Immature natural killer cell (primary cell): Measurements from ENCODE around the gene ENTHD1. TPM values are rescaled to one million over a fixed set of nuclear protein-coding genes. Genes with fewer than 3 reads are reported as not detected.
A peak's percentile ranks its signal among the peaks of the same experiment; 100 is the strongest.
"Not testable (repeated sequence)": the region's sequence is repeated elsewhere in the genome, so short reads cannot be mapped to it uniquely, and the experiment has no call there.

Source experiments
- DNase-seq, 3 donors: peaks; one replicate each; pipeline ENCODE4 v3.0.0; 2022; ENCODE audit warnings: mixed read lengths in 1 of 3
- H3K27ac Mint-ChIP-seq, 6 donors: one replicate each; pipeline ENCODE4 v1.8.0; 2020; ENCODE audit warnings: mixed read lengths in 6 of 6, mild to moderate bottlenecking in 5 of 6, inconsistent platforms in 4 of 6, moderate library complexity in 3 of 6
- H3K27me3 Mint-ChIP-seq, 3 donors: one replicate each; pipeline ENCODE4 v1.8.0; 2020 to 2021; ENCODE audit warnings: low read depth in 3 of 3, mild to moderate bottlenecking in 3 of 3, mixed read lengths in 3 of 3, moderate library complexity in 3 of 3, inconsistent platforms in 1 of 3
- H3K36me3 Mint-ChIP-seq, 3 donors: one replicate each; pipeline ENCODE4 v1.8.0; 2020; ENCODE audit warnings: mixed read lengths in 3 of 3, inconsistent platforms in 2 of 3, mild to moderate bottlenecking in 2 of 3
- H3K4me1 Mint-ChIP-seq, 2 donors: one replicate each; pipeline ENCODE4 v1.8.0; 2020; ENCODE audit warnings: inconsistent platforms in 2 of 2, mild to moderate bottlenecking in 2 of 2, mixed read lengths in 2 of 2, moderate library complexity in 1 of 2
- H3K4me3 Mint-ChIP-seq, 5 donors: one replicate each; pipeline ENCODE4 v1.8.0; 2020; ENCODE audit warnings: mild to moderate bottlenecking in 5 of 5, mixed read lengths in 5 of 5, inconsistent platforms in 3 of 5, moderate library complexity in 3 of 5
- H3K9me3 Mint-ChIP-seq, 6 donors: one replicate each; pipeline ENCODE4 v1.8.0; 2020; ENCODE audit warnings: mild to moderate bottlenecking in 6 of 6, mixed read lengths in 6 of 6, inconsistent platforms in 4 of 6, moderate library complexity in 3 of 6
- polyA plus RNA-seq, 3 donors: library from polyadenylated mRNA; unstranded; fragments of 300-500 nt; fragmentation: Illumina TruSeq; gene quantifications; one replicate each; pipeline ENCODE4 v1.2.3, GENCODE V29; 2021

The ENTHD1 gene
- polyA plus RNA-seq, 3 donors from 2014 or later: not detected

DNA sequence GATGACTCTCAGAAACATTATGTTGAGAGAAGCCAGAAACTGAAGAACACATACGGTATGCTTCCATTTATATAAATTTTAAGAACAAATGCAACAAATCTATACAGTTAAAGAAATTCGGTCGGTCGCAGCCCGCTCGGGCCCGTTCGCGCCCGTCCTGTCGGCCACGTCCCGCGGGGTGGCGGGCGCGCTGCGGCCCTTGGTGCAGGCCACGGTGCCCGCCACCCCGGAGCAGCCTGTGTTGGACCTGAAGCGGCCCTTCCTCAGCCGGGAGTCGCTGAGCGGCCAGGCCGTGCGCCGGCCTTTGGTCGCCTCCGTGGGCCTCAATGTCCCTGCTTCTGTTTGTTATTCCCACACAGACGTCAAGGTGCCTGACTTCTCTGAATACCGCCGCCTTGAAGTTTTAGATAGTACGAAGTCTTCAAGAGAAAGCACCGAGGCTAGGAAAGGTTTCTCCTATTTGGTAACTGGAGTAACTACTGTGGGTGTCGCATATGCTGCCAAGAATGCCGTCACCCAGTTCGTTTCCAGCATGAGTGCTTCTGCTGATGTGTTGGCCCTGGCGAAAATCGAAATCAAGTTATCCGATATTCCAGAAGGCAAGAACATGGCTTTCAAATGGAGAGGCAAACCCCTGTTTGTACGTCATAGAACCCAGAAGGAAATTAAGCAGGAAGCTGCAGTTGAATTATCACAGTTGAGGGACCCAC is 18.2 kb downstream of the ENTHD1 start:
- not testable (repeated sequence) for H3K27ac Mint-ChIP-seq, H3K36me3 Mint-ChIP-seq, H3K4me3 Mint-ChIP-seq, H3K4me1 Mint-ChIP-seq, H3K27me3 Mint-ChIP-seq, H3K9me3 Mint-ChIP-seq
- DNase-seq: peak in 2 of 3 donors; percentile 13 to 14

- H3K27ac Mint-ChIP-seq: no peak overlapping the region
- H3K36me3 Mint-ChIP-seq: peaks cover 0 to 3% (median 0%) of the 10 kb centered on the region in 3 donors
- H3K27me3 Mint-ChIP-seq: peaks cover 0 to 4% (median 1%) of the 10 kb centered on the region in 3 donors
- DNase-seq: no peak
- peaks cover 3 to 4% of the 10 kb centered on the region in 2 donors for H3K4me1 Mint-ChIP-seq
- no peak overlapping the region for H3K4me3 Mint-ChIP-seq
- H3K9me3 Mint-ChIP-seq: no peaks in the 10 kb centered on the region
Measured at GRCh38 chr22:39873965-39874364, 19.6 kb downstream of the ENTHD1 start.

GRCh38 chr22:39872548-39872947 is 21.0 kb downstream of the ENTHD1 start:
- DNase-seq: no peak
- Mint-ChIP-seq H3K36me3 (peaks cover 0 to 3% (median 0%) of the 10 kb centered on the region in 3 donors), H3K4me1 (peaks cover 15 to 18% of the 10 kb centered on the region in 2 donors), H3K4me3 (no peak overlapping the region), H3K27me3 (peaks cover 0 to 4% (median 1%) of the 10 kb centered on the region in 3 donors), H3K9me3 (no peaks in the 10 kb centered on the region), H3K27ac (no peak overlapping the region)

DNA sequence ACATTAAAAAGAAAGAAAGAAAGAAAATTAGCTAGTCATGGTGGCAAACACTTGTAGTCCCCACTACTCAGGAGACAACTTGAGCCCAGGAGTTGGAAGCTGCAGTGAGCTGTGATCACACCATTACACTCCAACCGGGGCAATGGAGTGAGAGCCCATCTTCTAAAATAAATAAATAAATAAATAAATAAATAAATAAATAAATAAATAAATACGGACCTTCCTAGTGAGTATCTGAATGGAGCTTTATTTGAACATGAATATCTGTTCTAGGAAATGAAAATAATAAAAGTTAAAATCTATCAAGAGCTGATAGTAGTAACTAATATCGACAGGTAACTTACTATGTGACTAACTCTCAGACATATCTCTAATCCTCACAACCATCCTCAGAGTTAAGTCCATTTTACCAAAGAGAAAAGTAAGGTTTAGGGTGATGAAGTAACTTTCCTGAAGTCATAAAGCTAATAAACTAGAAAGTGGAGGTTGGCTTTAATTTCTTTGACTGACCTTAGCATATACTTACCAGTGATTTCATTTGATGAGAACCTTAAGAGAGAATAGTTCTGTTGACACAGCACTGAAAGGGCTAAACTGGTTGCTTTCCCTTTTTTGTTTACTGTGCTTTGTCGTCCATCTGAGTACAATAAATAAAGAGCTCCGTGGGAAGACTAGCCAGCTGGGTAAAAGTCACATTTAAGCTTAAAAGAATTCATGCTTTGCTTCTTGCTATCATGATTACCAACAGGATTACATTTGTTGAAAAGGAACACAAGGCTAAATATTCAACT is 22.4 kb downstream of the ENTHD1 start:
- H3K9me3 Mint-ChIP-seq: no peaks in the 10 kb centered on the region
- H3K4me3 Mint-ChIP-seq: no peak overlapping the region
- no peak for DNase-seq
- peaks cover 0 to 7% (median 0%) of the 10 kb centered on the region in 3 donors for H3K36me3 Mint-ChIP-seq
- peaks cover 0 to 4% (median 0%) of the 10 kb centered on the region in 3 donors for H3K27me3 Mint-ChIP-seq
- no peak overlapping the region for H3K27ac Mint-ChIP-seq
- peaks cover 23 to 24% of the 10 kb centered on the region in 2 donors for H3K4me1 Mint-ChIP-seq

DNA sequence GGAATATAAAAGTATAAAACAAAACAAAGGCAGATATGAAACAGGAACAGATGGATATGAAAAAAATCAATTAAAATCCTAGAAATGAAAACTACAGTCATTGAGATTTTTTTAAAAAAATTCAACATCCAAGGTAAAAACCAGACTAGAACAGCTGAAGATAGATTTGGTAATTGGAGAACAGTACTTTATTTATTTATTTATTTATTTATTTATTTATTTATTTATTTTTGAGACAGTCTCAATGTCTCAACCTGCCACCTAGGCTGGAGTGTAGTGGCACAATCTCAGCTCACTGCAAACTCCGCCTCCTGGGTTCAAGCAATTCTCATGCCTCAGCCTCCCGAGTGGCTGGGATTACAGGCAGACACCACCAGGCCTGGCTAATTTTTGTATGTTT is 23.8 kb downstream of the ENTHD1 start:
- peaks cover 0 to 10% (median 0%) of the 10 kb centered on the region in 3 donors for H3K36me3 Mint-ChIP-seq
- H3K27me3 Mint-ChIP-seq, H3K9me3 Mint-ChIP-seq, H3K4me3 Mint-ChIP-seq, DNase-seq, H3K27ac Mint-ChIP-seq: not testable (repeated sequence)
- peaks cover 26 to 29% of the 10 kb centered on the region in 2 donors for H3K4me1 Mint-ChIP-seq

DNA sequence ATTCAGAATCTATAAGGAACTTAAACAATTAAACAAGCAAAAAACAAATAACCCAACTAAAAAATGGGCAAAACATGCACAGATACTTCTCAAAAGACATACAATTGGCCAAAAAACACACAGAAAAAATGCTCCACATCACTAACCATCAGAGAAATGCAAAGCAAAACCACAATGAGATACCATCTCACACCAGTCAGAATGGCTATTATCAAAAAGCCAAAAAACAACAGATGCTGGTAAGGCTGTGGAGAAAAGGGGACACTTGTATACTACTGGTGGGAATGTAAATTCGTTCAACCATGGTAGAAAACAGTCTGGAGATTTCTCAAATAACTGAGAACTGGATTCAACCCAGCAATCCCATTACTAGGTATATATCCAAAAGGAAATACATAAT is 24.8 kb downstream of the ENTHD1 start:
- peaks cover 0 to 10% (median 0%) of the 10 kb centered on the region in 3 donors for H3K36me3 Mint-ChIP-seq
- H3K4me3 Mint-ChIP-seq: peak overlapping the region in 3 of 5 donors; percentile 7 to 45 (median 12)
- no peak overlapping the region for H3K27ac Mint-ChIP-seq
- peaks cover under 1 to 2% (median 2%) of the 10 kb centered on the region in 3 donors for H3K27me3 Mint-ChIP-seq
- peak; percentile 8 to 19 (median 14) for DNase-seq
- no peaks in the 10 kb centered on the region for H3K9me3 Mint-ChIP-seq
- H3K4me1 Mint-ChIP-seq: peaks cover 26 to 29% of the 10 kb centered on the region in 2 donors

DNA sequence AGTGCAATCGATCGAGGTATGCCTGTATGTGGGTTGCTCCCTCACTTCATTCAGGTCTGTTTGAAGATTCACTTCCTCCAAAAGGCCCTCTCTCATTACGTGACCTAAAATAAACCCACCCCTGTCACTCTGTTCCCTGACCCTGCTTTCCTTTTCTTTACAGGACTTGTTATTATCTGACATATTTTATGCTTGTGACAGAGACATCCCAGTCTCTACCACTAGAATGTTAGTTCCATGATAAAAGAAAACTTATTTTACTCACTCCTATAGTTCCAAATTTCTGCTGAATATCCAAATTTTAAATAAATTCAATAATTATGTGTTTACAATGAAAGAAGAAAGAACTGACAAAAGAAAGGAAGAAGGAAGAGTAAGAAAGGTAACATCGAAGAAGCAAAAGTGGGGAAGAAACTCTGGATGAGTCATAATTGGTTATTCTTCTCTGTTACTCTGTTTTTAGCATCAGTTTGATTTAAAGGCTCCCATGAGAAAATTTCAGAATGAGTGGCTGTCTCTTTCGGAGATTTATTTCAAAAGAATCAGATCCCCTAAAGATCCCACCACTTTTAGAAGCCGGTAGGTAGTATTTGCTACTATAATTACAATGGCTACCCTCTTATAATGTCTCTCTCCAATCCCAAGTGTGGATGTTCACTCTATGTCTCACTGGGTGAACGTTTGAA is 33.5 kb downstream of the ENTHD1 start:
- no peak for DNase-seq
- no peak overlapping the region for H3K4me3 Mint-ChIP-seq
- H3K27me3 Mint-ChIP-seq: peaks cover 0 to 2% (median 0%) of the 10 kb centered on the region in 3 donors
- H3K4me1 Mint-ChIP-seq: no peaks in the 10 kb centered on the region
- H3K9me3 Mint-ChIP-seq: no peaks in the 10 kb centered on the region
- H3K36me3 Mint-ChIP-seq: no peaks in the 10 kb centered on the region
- H3K27ac Mint-ChIP-seq: no peak overlapping the region

- peaks cover 0 to 4% (median 2%) of the 10 kb centered on the region in 3 donors for H3K27me3 Mint-ChIP-seq
- no peak overlapping the region for H3K27ac Mint-ChIP-seq
- H3K4me1 Mint-ChIP-seq: no peaks in the 10 kb centered on the region
- no peak overlapping the region for H3K4me3 Mint-ChIP-seq
- H3K9me3 Mint-ChIP-seq: no peaks in the 10 kb centered on the region
- no peak for DNase-seq
- H3K36me3 Mint-ChIP-seq: no peaks in the 10 kb centered on the region
Measured at GRCh38 chr22:39856588-39856987, 37.0 kb downstream of the ENTHD1 start.

- H3K4me1 Mint-ChIP-seq: no peaks in the 10 kb centered on the region
- H3K27me3 Mint-ChIP-seq: peaks cover 0 to 4% (median 2%) of the 10 kb centered on the region in 3 donors
- no peak overlapping the region for H3K27ac Mint-ChIP-seq
- DNase-seq: no peak
- no peaks in the 10 kb centered on the region for H3K9me3 Mint-ChIP-seq
- no peak overlapping the region for H3K4me3 Mint-ChIP-seq
- no peaks in the 10 kb centered on the region for H3K36me3 Mint-ChIP-seq
Measured at GRCh38 chr22:39852799-39853198, 40.8 kb downstream of the ENTHD1 start.

DNA sequence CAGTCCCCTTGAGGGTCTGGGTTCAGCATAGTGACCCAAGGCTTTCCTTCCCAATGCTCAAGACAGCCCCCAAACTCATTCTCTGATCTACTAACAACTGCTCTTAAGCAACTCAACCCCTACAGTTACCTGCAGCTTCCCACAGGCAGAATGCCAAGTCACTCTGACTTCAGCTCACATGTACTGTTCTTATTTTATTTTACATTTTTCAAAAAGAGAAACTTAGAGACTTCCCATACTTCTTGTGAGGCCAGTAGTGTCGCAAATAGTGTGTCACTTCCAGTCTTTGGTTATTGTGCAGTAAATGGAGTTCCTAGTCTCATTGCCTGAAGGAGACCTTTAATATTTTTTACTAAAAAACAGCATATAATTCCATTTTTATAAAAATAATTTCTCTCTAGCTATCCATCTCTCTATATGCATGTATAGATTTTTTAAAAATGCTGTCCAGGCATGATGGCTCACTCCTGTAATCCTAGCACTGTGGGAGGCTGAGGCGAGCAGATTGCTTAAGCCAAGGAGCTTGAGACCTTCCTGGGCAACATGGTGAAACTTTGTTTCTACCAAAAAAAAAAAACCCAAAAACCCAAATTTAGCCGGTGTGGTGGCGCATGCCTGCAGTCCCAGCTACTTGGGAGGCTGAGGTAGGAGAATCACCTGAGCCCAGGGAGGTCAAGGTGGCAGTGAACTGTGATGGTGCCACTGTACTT is 41.8 kb downstream of the ENTHD1 start:
- Mint-ChIP-seq H3K4me1 (no peaks in the 10 kb centered on the region), H3K9me3 (no peaks in the 10 kb centered on the region), H3K27ac (no peak overlapping the region), H3K4me3 (no peak overlapping the region), H3K27me3 (peaks cover 0 to 4% (median 2%) of the 10 kb centered on the region in 3 donors), H3K36me3 (no peaks in the 10 kb centered on the region)
- no peak for DNase-seq

DNA sequence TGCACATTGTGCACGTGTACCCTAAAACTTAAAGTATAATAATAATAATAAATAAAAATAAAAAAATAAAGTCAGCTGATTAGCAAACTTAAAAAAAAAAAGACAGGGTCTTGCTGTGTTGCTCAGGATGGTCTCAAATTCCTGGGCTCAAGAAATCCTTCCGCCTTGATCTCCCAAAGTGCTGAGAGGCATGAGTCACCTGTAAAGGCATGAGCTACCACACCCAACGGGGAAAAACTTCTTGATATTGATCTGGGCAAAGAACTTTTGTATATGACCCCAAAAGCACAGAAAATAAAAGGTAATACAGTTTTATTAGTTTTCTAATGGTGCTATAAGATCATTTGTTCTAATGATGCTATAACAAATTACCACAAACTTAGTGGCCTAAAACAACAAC is 46.1 kb downstream of the ENTHD1 start:
- no peaks in the 10 kb centered on the region for H3K4me1 Mint-ChIP-seq
- H3K4me3 Mint-ChIP-seq: no peak overlapping the region
- H3K27me3 Mint-ChIP-seq: peaks cover 0 to 5% (median 0%) of the 10 kb centered on the region in 3 donors
- no peak overlapping the region for H3K27ac Mint-ChIP-seq
- H3K36me3 Mint-ChIP-seq: no peaks in the 10 kb centered on the region
- no peak for DNase-seq
- no peaks in the 10 kb centered on the region for H3K9me3 Mint-ChIP-seq

GRCh38 chr22:39846539-39846938 is 47.0 kb downstream of the ENTHD1 start:
- not testable (repeated sequence) for H3K4me1 Mint-ChIP-seq, H3K36me3 Mint-ChIP-seq, H3K27ac Mint-ChIP-seq, H3K9me3 Mint-ChIP-seq, DNase-seq, H3K27me3 Mint-ChIP-seq, H3K4me3 Mint-ChIP-seq

GRCh38 chr22:39845529-39845928 is 48.0 kb downstream of the ENTHD1 start:
- Mint-ChIP-seq H3K4me1 (no peaks in the 10 kb centered on the region), H3K4me3 (no peak overlapping the region), H3K27ac (no peak overlapping the region), H3K9me3 (no peaks in the 10 kb centered on the region), H3K27me3 (peaks cover 0 to 5% (median 0%) of the 10 kb centered on the region in 3 donors), H3K36me3 (no peaks in the 10 kb centered on the region)
- no peak for DNase-seq
